ENCODE measurements around the gene TJP1.
A peak's percentile ranks its signal among the peaks of the same experiment; 100 is the strongest.
"Not testable (repeated sequence)": the region's sequence is repeated elsewhere in the genome, so short reads cannot be mapped to it uniquely, and the experiment has no call there.

The TJP1 gene

DNA sequence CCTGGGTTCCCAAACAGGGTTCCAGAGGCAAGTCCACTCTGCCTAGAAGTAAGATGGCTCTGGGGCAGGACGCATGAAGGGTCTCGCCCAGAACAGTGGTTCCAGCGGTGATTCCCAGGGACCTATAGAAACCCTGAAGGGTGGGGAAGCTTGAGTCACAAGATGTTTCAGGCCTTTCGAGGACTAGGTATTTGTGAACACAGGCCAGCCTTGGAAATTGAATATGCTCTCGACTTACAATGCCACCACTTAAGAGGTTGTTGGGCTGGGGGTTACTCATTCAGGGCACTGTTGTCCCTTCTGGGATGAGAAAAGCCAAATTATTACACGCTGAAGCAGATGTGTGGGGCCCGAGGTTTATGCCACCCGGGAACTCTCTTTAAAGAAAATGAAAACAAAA is 152.0 kb downstream of the TJP1 start:
- DNase-seq (ENCODE audit: low read depth in 2 of 3, low spot score in 1 of 3): no peak

GRCh38 chr15:29669823-29670222 is 152.4 kb downstream of the TJP1 start:
- no peak for DNase-seq (ENCODE audit: low read depth in 2 of 3, low spot score in 1 of 3)

DNA sequence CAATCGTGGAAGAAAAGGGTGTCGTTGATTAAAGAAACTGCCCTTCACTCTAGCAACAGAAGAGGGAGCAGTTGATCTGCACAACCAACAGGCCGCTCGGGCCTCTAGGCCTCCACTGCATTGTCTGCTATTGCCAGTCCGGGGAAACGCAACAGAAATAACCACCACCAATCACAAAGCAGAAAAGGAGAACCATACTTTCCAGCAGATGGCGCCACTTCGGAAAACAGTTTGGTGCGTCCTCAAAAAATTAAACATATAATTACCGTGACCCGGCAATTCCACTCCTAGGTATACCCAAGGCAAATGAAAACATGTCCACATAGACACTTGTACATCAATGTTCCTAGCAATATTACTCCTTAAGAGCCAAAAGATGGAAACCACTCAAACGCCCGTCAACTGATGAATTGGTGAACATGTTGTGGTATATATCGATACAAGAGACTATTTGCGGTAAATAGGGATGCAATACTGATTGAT is 154.1 kb downstream of the TJP1 start:
- DNase-seq (ENCODE audit: low read depth in 2 of 3, low spot score in 1 of 3): peak; percentile 12 to 15 (median 15)

- DNase-seq (ENCODE audit: low read depth in 2 of 3, low spot score in 1 of 3): no peak
Observed at GRCh38 chr15:29666241-29666640, 156.0 kb downstream of the TJP1 start.

GRCh38 chr15:29665444-29666003 is 156.7 kb downstream of the TJP1 start:
- DNase-seq (ENCODE audit: low read depth in 2 of 3, low spot score in 1 of 3): no peak

DNA sequence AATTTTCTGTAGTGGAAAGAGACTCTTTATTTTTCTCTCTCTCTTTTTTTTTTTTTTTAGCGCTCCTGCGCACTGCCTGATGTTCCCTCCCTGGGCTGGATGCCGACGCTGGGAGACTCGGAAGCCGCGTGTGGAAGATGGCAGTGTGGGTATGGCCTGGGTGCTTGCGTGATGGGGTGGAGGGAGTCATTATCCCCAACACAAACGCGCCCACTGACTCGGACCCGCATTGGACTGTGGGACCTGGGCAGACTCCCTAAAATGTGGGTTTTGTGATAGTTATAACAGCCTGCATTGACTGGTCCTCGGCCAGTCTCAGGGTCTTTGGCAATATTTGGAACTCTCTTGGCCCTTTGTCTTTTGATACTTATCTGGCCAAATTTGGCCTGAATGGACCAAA is 157.9 kb downstream of the TJP1 start:
- DNase-seq (ENCODE audit: low read depth in 2 of 3, low spot score in 1 of 3): no peak

DNA sequence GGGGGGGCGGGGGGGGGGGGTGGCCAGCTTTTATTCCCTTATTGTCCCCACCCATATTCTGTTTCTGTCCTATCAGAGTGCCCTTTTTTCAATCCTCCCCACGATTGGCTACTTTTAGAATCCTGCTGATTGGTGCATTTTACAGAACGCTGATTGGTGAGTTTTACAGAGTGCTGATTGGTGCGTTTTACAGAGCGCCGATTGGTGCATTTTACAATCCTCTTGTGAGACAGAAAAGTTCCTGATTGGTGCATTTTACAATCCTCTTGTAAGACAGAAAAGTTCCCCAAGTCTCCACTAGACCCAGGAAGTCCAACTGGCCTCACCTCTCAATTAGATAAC is 164.8 kb downstream of the TJP1 start:
- not testable (repeated sequence) for DNase-seq (ENCODE audit: low read depth in 2 of 3, low spot score in 1 of 3)

GRCh38 chr15:29656636-29657475 is 165.4 kb downstream of the TJP1 start:
- no peak for DNase-seq (ENCODE audit: low read depth in 2 of 3, low spot score in 1 of 3)

GRCh38 chr15:29652595-29652994 is 169.7 kb downstream of the TJP1 start:
- no peak for DNase-seq (ENCODE audit: low read depth in 2 of 3, low spot score in 1 of 3)

GRCh38 chr15:29651476-29652233 is 170.6 kb downstream of the TJP1 start:
- DNase-seq (ENCODE audit: low read depth in 2 of 3, low spot score in 1 of 3): no peak

Measured in stimulated activated CD4-positive, alpha-beta T cell treated with anti-CD3 and anti-CD28 coated beads, Interleukin-12 subunit alpha, Interleukin-12 subunit beta, amount 100 ng/mL, for 48 hours (primary cell).